Heart right ventricle (tissue), 16 donors: ENCODE measurements around the gene KIF26B. TPM values are rescaled to one million over a fixed set of nuclear protein-coding genes. Genes with fewer than 3 reads are reported as not detected.

ENCODE experiments used
- ATAC-seq, 8 donors: fragments of 200-7000 bp; cut with Tn5 transposase; one replicate each; pipeline ENCODE4 v1.9.1; 2020; ENCODE audit warnings: mild to moderate bottlenecking in 8 of 8, moderate library complexity in 8 of 8, moderate number of reproducible peaks in 1 of 8
- DNase-seq, 2 donors: peaks; one replicate each; pipeline ENCODE4 v3.0.0-alpha.2; 2020
- H3K27ac ChIP-seq, 10 donors: fragments of 200-600 bp; sonication (generic) in 2 of 10; one replicate each; pipeline versions ENCODE4 v1.5.0 to v1.8.0; 2020 to 2022; ENCODE audit warnings: mild to moderate bottlenecking in 3 of 10
- H3K27me3 ChIP-seq, 7 donors: fragments of 200-600 bp; one replicate each; pipeline ENCODE4 v1.8.0; 2021 to 2022; ENCODE audit warnings: mild to moderate bottlenecking in 2 of 7
- H3K36me3 ChIP-seq, 9 donors: fragments of 200-600 bp; sonication (generic) in 1 of 9; one replicate each; pipeline versions ENCODE4 v1.5.0 to v1.8.0; 2020 to 2022; ENCODE audit warnings: mild to moderate bottlenecking in 2 of 9
- H3K4me1 ChIP-seq, 9 donors: fragments of 200-600 bp; sonication (generic) in 1 of 9; one replicate each; pipeline versions ENCODE4 v1.5.0 to v1.8.0; 2020 to 2022; ENCODE audit warnings: mild to moderate bottlenecking in 4 of 9
- H3K4me3 ChIP-seq, 10 donors: fragments of 200-600 bp; sonication (generic) in 2 of 10; one replicate each; pipeline versions ENCODE4 v1.5.0 to v1.8.0; 2020 to 2022; ENCODE audit warnings: mild to moderate bottlenecking in 7 of 10, moderate library complexity in 2 of 10
- H3K9me3 ChIP-seq, 11 donors: fragments of 200-600 bp in 10 of 11; sonication (generic) in 2 of 11; one replicate each; pipeline versions ENCODE4 v1.5.0 to v1.8.0; 2013 to 2022; ENCODE audit warnings: mild to moderate bottlenecking in 2 of 11, control low read depth in 1 of 11, moderate library complexity in 1 of 11
- WGBS, 2 donors: extraction: QIAGEN DNeasy Blood & Tissue Kit; methylation state at CpG; one replicate each; pipeline ENCODE4 v1.1.7; 2013; ENCODE audit warnings: inconsistent platforms in 1 of 2; 5-methylcytosine and 5-hydroxymethylcytosine counted together
- intact Hi-C, 10 donors: fragments of 100-400 bp; cut with DNase I; formaldehyde crosslinking; loops; one replicate each; pipeline versions ENCODE4 v1.11.1 to v1.14.2; 2022
- polyA plus RNA-seq, 2 donors: library from polyadenylated mRNA; stranded (reverse); fragments of 200-250 nt; gene quantifications; one replicate each; pipeline ENCODE4 v1.2.3, GENCODE V29; 2013
- total RNA-seq, 10 donors: library from RNA; stranded (reverse); fragmentation: NEBNext Ultra II Directional in 3 of 10; extraction: Animal tissue kit (Norgen Biotek cat#: 25700) in 3 of 10; gene quantifications; one replicate each; pipeline versions ENCODE4 v1.2.1 to v1.2.4, GENCODE V29; 2021 to 2023
- TF ChIP-seq, protein P1 (sequence below), 9 donors: fragments of 200-600 bp; sonication (generic) in 2 of 9; IDR thresholded peaks; one replicate each; pipeline versions ENCODE4 v1.5.0 to v1.8.0; 2021 to 2022; ENCODE audit warnings: antibody characterized with exemption in 9 of 9, mild to moderate bottlenecking in 5 of 9, moderate library complexity in 1 of 9
- donor health status: Arrhythmogenic right ventricular cardiomyopathy.
- donor health status: ischemic (EF 13 %, LVEDD 7.1; RV severe dilation, severe dysfunction).
- donor health status: healthy with polysubstance abuse.
- donor health status: DM: no; HTN: yes; CAD: no.
- donor health status: DM: no; HTN: no; CAD: no.
- donor health status: ischemic (EF 25% LVEDD 6.9; RV normal size, moderate dysfunction).
- donor health status: ischemic (EF 25% LVEDD 5.7; RV mildly dilated, moderate dysfunction).
- donor health status: healthy.
- donor health status: DM: yes; HTN: yes; CAD: no.
- donor health status: Ischemic cardiomyopathy.
- donor health status: ischemic (EF 35%, LVEDD 5.7; RV mildly dilated, moderate dysfunction).
- donor health status: nonischemic (EF 11% LVEDD 7.7; RV severe dilation, severe dysfunction).
- donor health status: DM: yes; HTN: yes; CAD: no.
- donor health status: PGD.
- donor health status: ischemic (EF 29% LVEDD 5.4; RV normal size, mild dysfunction).
- donor health status: nonischemic (EF 23%, LVEDD 6.1; RV moderate dilation, normal function).

Gene KIF26B
- total and polyA plus RNA-seq, 12 donors: 0.66 to 8.8 (median 2.8) TPM

DNA sequence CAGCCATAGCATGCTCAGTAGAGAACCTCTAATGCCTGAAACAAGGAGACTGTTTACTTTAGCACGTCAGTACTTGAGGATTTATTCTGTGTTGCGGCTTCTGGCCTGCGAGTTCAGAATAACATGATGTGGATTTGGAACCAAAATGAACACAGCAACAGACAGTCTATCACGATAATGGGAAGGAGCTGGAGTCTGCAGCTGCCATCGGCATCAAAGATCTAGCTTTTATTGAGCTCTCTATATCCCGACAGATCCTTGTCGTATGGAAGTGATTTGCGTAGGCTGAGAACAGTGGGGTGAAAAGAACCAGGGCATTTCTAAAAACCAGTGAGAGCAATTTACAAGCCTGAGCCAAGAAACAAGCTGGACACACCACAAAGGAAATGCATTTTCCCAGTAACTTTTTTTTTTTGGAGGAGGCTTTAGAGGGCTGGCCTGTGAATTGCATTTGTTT lies 294.2 kb downstream of the KIF26B start:
- intact Hi-C loops: no loop called here
- Histone ChIP-seq H3K4me3 (no peak overlapping the region), H3K27me3 (peaks cover 0 to 3% (median 0%) of the 10 kb centered on the region in 7 donors), H3K4me1 (no peaks in the 10 kb centered on the region), H3K27ac (no peak overlapping the region), H3K9me3 (peaks cover 0 to 7% (median 0%) of the 10 kb centered on the region in 11 donors), H3K36me3 (no peaks in the 10 kb centered on the region)
- DNase-seq (no peak), ATAC-seq (no peak)
- WGBS, 2 donors: 69 to 71% methylated on average over 8 of the region's 8 CpGs
- TF ChIP-seq, protein P1, sequence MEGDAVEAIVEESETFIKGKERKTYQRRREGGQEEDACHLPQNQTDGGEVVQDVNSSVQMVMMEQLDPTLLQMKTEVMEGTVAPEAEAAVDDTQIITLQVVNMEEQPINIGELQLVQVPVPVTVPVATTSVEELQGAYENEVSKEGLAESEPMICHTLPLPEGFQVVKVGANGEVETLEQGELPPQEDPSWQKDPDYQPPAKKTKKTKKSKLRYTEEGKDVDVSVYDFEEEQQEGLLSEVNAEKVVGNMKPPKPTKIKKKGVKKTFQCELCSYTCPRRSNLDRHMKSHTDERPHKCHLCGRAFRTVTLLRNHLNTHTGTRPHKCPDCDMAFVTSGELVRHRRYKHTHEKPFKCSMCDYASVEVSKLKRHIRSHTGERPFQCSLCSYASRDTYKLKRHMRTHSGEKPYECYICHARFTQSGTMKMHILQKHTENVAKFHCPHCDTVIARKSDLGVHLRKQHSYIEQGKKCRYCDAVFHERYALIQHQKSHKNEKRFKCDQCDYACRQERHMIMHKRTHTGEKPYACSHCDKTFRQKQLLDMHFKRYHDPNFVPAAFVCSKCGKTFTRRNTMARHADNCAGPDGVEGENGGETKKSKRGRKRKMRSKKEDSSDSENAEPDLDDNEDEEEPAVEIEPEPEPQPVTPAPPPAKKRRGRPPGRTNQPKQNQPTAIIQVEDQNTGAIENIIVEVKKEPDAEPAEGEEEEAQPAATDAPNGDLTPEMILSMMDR (IDR thresholded peaks at IDR 0.05): no peak

DNA sequence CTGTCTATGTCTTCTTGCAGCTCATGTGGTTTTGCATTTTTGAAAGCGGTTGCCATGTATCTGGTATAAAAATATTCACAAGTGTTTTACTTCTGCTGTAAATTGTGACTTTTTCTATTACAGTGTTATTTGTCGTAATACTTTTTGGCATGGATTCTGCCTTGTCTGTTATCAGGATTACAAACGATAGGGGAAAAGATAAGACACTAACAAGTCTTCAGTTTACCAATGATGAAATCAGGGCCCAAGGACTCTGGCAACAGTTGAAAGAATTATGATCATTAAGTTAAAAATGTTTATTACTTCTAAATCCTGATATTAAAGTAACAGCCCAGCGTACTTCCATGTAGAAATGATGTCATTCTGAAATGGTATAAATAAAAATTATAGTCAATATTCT lies 298.8 kb downstream of the KIF26B start:
- no peak for ATAC-seq
- intact Hi-C loops: no loop called here
- DNase-seq: no peak
- Histone ChIP-seq H3K9me3 (no peaks in the 10 kb centered on the region), H3K4me1 (peaks cover 0 to 5% (median 0%) of the 10 kb centered on the region in 9 donors), H3K27ac (no peak overlapping the region), H3K4me3 (no peak overlapping the region), H3K36me3 (no peaks in the 10 kb centered on the region), H3K27me3 (peaks cover 0 to 7% (median 0%) of the 10 kb centered on the region in 7 donors)
- TF ChIP-seq, protein P1 (IDR thresholded peaks at IDR 0.05): no peak
- WGBS, 2 donors: 74 to 80% methylated on average over 4 of the region's 4 CpGs

DNA sequence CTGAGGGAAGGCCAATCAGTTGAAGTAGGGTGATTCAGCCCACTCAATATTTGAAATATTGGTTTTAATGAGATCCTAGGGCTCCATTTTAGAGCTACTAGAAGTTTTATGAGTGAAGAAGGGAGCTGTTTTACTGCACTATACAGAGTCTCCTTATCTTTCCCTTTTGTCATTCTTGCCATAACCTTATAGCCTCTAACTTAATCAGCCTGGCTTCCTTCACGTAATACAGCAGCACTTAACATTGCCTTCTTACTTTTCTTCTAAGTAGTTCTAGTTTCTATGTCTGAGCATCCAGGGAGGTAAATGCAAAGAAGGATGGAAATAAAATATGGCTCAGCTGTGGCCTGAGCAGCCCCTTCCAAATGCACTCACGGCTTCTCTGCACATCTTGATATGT lies 299.3 kb downstream of the KIF26B start:
- TF ChIP-seq, protein P1 (IDR thresholded peaks at IDR 0.05): no peak
- Histone ChIP-seq H3K4me1 (peaks cover 0 to 10% (median 0%) of the 10 kb centered on the region in 9 donors), H3K36me3 (no peaks in the 10 kb centered on the region), H3K27me3 (peaks cover 0 to 7% (median 0%) of the 10 kb centered on the region in 7 donors), H3K9me3 (no peaks in the 10 kb centered on the region), H3K27ac (no peak overlapping the region), H3K4me3 (no peak overlapping the region)
- DNase-seq (no peak), ATAC-seq (no peak)
- intact Hi-C loops: no loop called here
- 90 to 99% methylated on average over 2 of the region's 2 CpGs for WGBS, 2 donors

DNA sequence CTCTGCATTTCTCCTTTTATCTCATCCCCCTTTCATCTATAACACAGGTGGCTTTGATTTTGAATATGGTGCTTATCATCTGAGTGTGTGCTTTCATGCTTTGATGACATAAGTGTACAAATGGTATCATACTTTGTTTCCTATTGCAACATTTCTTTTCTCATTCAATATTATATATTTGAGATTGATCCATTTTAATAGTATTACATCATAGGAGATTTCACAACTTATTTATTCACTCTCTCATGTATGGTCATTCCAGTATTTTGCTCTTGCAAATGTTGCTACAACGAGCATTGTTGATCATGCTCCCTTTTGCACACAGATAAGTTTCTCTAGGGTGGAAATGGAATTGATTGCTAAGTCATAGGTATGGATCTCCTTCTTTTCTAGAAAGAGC lies 302.8 kb downstream of the KIF26B start:
- Histone ChIP-seq H3K36me3 (no peaks in the 10 kb centered on the region), H3K9me3 (no peaks in the 10 kb centered on the region), H3K4me1 (peaks cover 0 to 16% (median 0%) of the 10 kb centered on the region in 9 donors), H3K27me3 (peaks cover 0 to 23% (median 6%) of the 10 kb centered on the region in 7 donors), H3K4me3 (no peak overlapping the region), H3K27ac (no peak overlapping the region)
- ATAC-seq: no peak
- intact Hi-C loops: no loop called here
- 90 to 93% methylated on average over 1 of the region's 1 CpG for WGBS, 2 donors
- TF ChIP-seq, protein P1 (IDR thresholded peaks at IDR 0.05): no peak
- no peak for DNase-seq
